ENCODE data around the gene GSDME.

DNA sequence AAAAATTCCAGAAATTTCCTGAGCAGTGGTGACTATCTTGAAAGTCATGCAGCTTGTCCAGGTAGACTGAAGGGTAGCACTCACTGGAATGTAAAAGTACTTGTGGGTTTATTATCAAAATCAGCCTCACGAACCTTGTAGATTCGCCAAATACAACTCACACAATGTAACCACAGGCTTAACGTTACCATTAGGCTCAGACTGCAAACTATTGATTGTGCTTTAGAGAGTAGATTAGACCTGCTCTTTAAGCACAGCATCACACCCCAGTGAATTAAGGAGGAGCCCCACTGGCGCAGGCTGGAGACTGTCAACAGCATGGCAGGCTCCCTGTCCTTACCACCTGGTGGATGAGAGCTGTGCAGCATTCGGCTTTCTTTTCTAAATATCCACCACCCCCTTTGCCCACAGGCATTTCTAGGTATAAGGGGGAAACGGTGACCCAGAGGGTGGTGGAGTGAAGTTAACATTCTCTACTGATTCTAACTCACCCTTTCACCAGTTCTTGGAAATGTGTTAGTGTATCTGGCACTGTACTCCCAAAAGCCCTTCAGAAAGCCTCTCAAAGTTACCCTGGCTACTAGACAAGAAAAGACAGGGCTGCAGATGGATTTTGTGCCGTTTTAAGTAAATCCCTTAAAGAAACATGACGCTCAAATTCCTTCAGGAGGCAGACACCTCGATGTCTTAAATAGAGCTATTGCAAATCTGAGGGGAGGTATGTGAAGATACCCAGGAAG is 56.6 kb downstream of the GSDME start:
- TF ChIP-seq, protein P1, sequence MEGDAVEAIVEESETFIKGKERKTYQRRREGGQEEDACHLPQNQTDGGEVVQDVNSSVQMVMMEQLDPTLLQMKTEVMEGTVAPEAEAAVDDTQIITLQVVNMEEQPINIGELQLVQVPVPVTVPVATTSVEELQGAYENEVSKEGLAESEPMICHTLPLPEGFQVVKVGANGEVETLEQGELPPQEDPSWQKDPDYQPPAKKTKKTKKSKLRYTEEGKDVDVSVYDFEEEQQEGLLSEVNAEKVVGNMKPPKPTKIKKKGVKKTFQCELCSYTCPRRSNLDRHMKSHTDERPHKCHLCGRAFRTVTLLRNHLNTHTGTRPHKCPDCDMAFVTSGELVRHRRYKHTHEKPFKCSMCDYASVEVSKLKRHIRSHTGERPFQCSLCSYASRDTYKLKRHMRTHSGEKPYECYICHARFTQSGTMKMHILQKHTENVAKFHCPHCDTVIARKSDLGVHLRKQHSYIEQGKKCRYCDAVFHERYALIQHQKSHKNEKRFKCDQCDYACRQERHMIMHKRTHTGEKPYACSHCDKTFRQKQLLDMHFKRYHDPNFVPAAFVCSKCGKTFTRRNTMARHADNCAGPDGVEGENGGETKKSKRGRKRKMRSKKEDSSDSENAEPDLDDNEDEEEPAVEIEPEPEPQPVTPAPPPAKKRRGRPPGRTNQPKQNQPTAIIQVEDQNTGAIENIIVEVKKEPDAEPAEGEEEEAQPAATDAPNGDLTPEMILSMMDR (IDR thresholded peaks at IDR 0.05): no peak
- no peak for TF ChIP-seq POLR2A (IDR thresholded peaks at IDR 0.05)
- no peak for TF ChIP-seq EP300 (IDR thresholded peaks at IDR 0.05)
